GM19438 (cell line): ENCODE results near the gene GPR137.

ENCODE experiments used
- ATAC-seq: cut with Tn5 transposase; IDR thresholded peaks from one replicate; pipeline ENCODE4 v1.9.1; 2021; ENCODE audit warnings: low read depth; ENCODE audit not compliant: unreplicated experiment

The GPR137 gene

DNA sequence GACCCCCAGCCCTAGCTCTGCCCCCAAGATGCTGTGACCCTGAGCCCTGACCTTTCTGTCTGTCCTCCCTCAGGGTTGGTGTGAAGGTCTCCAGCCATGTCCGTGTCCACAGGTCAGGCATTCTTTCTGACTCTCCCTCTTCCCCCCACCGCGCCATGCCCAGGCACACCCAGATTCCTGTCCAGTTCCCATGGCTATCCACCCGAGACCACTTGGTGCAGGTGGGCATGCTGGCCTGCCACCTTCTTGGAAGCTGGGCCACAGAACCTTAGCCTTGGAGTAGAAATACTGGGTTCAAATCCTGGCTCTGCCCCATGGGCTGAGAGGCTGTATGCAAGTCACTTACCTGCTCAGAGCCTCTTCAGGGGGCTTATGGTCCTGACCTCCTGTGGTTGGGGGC is 36.6 kb upstream of the GPR137 start:
- ATAC-seq, result no peak

DNA sequence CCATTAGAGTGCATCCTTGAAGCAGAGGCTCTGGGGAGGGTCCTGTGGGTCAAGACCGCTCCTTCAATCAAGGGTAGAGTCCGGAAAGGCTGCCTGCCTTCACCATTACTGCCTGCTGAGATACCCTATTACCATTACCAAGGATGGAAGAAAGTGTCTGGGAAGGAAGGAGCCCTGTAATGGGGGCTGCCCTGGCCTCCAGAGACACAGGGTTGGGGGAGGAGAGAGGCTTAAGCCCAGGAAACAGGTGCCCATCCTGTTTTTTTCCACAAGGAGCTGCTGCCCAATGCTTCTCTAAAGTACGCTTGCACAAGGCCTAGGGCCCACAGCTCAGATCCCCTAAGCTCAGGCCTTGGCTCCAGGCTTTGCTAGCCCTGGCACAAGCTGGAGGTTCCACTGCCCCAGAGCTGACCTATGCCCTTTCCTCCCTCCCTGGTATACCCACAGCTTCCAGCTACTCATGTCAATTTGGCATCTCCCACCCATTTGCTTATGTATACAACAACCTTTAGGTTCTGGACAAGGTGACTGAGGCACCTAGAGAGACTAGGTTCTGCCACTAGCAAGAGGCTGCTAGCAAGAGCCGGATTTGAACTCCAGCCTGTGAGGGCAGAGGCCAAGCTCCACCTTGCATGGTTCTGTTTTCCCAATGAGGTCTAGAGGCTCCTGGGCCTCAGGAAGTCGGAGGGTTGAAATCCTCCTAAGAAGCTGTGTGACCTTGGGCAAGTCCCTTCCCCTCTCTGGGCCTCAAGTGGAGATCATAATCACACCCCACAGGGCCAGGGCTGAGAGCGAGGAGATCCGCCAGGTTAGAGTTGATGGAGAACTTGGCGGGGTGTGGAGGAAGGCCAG is 35.9 kb upstream of the GPR137 start:
- no peak for ATAC-seq

DNA sequence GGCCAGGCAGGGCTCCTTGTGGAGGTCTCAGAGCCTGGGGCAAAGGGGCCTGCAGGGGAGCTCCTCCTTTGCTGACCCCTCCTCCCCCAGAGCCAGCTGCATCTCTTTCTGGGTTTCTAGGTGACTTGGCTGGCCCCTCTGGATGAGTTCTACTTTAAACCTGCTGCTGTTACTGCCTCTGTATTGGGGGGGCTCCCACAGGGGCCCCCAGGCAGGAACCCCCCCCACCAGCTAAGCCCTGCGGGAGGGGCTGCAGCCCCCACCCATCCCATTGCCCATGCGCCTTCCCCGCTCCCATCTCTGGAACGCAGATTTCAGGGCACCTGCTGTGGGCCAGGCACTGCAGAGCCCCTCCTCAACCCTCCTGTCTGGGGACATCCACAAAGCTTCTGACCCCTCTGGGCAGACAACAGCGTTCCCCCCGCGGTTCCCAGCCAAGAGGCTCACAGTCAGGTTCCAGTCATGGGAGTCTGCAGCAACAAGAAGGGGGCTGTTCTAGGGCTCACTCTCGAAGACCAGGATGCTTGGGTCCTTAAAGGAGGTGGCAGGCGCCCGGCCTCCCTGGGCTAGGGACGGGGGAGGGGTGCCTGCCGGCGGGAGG is 35.1 kb upstream of the GPR137 start:
- no peak for ATAC-seq

GRCh38 chr11:64251016-64251752 is 34.5 kb upstream of the GPR137 start, which contains the start of gene PLCB3:
TSS of gene PLCB3 (plus strand) at chr11:64251530. CDS start at chr11:64251650, 120 bp downstream.
- ATAC-seq, result no peak

DNA sequence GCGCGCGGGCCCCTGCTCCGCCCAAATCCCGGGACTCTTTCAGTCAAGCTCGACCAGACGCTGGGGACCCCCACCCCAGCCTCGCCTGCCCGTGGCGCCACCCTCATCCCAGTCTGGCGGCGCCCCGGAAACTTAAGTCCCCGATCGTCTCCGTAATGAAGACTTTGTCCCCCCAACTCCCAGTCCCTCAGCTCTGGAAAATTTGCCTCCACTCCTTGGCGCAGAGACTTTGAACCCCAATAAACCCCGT is 34.0 kb upstream of the GPR137 start:
- ATAC-seq, result no peak

GRCh38 chr11:64252003-64252872 is 33.4 kb upstream of the GPR137 start:
- ATAC-seq, result no peak

GRCh38 chr11:64253043-64253442 is 32.6 kb upstream of the GPR137 start:
- no peak for ATAC-seq

DNA sequence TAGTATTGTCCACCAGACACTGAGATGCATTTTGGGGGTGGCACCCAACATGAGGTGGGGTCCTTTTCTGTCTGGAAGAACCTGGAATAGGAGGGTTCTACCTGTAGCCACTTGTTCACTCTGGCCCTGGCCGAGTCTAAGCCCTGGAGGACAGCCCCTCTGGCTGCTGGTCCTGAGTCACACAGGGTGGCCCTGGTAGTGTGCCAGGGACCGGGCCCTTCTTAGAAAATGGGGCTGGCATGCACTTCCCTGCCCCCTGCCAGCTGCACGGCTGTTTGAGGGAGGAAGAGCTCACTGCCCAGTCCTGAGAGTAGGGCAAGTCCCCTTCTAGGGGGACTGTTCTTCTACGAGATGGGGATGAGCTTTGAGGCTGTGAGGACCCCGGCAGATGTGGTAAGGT is 32.2 kb upstream of the GPR137 start:
- no peak for ATAC-seq

GRCh38 chr11:64254326-64254725 is 31.3 kb upstream of the GPR137 start:
- ATAC-seq, result no peak

DNA sequence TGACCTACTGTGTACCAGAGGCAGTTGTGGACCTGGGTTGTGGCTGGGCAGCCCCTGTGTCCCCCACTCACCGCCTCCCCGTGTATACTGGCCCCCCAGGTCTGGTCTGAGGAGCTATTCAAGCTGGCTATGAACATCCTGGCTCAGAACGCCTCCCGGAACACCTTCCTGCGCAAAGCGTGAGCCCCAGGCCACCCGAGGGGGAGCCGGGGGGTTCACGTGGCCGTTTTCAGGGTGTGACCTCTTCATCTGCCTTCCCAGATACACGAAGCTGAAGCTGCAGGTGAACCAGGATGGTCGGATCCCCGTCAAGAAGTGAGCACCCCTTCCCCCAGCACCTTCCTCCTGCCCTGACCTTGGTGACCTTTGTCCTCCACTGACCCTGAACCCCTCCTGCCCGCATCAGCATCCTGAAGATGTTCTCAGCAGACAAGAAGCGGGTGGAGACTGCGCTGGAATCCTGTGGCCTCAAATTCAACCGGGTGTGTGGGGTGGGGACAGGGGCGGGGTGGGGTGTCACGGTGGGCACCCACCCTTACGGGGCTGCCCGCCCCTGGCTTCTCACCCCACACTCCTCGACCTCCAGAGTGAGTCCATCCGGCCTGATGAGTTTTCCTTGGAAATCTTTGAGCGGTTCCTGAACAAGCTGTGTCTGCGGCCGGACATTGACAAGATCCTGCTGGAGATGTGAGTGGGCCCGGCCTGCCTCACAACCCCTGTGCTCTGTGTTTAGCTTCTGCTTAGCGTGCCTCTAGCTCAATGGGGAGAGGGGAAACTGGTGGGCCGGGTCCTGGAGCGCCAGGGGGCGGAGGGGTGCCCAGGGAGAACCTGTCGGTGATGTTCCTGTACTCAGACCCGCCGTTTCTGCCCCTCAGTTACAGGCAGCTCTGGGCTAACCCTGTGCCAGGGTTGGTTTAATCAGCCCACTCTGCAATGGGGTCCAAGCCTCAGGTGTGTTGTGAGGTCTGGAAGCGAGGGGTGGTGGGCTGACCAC is 30.2 kb upstream of the GPR137 start:
- no peak for ATAC-seq

DNA sequence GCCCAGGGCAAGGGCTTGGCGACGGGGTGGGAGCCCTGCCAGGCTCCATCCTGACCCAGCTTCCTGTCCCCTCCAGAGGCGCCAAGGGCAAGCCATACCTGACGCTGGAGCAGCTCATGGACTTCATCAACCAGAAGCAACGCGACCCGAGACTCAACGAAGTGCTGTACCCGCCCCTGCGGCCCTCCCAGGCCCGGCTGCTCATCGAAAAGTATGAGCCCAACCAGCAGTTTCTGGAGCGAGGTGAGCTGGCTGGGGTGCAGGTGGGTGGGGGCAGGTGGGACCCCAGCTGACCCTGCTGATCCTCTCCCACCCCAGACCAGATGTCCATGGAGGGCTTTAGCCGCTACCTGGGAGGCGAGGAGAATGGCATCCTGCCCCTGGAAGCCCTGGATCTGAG is 29.3 kb upstream of the GPR137 start:
- no peak for ATAC-seq

DNA sequence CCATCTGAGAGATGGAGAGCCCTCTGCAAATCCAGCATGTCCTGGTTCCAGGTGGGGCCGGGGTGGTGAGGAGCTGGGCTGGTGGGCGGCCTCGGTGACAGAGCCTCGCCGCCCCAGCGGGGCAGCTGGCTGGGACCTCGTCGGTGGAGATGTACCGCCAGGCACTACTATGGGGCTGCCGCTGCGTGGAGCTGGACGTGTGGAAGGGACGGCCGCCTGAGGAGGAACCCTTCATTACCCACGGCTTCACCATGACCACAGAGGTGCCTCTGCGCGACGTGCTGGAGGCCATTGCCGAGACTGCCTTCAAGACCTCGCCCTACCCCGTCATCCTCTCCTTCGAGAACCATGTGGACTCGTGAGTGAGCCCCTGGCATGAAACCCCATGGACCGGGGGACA is 27.3 kb upstream of the GPR137 start:
- no peak for ATAC-seq

GRCh38 chr11:64258946-64259532 is 26.6 kb upstream of the GPR137 start:
- ATAC-seq, result no peak

- no peak for ATAC-seq
Measured at GRCh38 chr11:64259533-64260067, 26.0 kb upstream of the GPR137 start.

DNA sequence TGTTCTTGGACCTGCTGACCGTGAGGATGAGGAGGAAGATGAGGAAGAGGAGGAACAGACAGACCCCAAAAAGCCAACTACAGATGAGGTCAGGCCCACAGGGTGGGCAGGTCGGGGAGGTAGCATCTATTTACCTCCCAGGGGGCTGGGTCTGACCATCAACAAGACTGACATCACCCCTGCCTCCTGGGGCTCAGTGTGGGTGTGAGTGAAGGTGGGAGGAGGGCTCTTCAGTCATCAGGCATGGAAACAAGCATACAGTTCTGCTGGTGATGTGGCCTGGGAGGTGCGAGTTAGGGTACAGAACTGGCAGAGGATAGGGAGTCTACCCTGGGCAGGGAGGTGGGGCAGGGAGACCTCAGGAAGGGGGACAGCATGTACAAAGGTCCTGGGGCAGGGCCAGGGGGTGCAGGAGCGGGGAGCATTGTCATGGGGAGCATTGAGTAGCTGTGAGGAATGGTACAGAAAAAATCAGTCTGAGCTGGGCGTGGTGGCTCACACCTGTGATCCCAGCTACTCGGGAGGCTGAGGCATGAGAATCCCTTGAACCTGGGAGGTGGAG is 25.4 kb upstream of the GPR137 start:
- no peak for ATAC-seq

GRCh38 chr11:64261556-64262080 is 24.0 kb upstream of the GPR137 start:
- no peak for ATAC-seq

DNA sequence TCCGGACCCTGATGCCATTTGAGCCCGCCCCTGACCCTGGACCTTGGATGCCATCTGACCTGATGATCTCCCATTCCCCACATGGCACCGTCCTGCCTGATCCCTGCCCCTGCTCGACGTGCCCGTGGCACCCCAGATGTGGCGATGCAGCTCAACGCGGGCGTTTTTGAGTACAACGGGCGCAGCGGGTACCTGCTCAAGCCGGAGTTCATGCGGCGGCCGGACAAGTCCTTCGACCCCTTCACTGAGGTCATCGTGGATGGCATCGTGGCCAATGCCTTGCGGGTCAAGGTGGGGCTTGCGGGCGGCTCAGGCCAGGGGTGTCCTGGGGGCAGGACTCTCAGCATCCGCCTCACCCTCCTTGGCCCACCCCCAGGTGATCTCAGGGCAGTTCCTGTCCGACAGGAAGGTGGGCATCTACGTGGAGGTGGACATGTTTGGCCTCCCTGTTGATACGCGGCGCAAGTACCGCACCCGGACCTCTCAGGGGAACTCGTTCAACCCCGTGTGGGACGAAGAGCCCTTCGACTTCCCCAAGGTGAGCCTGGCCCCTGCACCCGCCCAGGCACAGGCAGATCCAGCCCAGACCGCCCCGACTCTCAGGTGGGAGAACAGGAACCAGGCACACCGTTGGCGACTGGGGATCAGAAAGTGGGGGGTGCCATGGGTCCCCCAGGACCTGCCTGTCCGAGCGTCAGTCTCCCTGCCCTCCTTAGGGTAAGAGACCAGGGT is 23.2 kb upstream of the GPR137 start:
- no peak for ATAC-seq
